Ureter (tissue), 1 donor: ENCODE data around the gene SVBP. TPM values are rescaled to one million over a fixed set of nuclear protein-coding genes. Genes with fewer than 3 reads are reported as not detected.

ENCODE experiments used
- DNase-seq: peaks from one replicate; pipeline ENCODE4 v3.0.0-alpha.2; 2020; ENCODE audit warnings: low spot score
- total RNA-seq: library from RNA; stranded (reverse); gene quantifications from one replicate; pipeline ENCODE4 v1.2.4, GENCODE V29; 2023
- donor health status: DM: yes; HTN: yes; CAD: no.

Gene SVBP
- total RNA-seq, 1 donor from 2014 or later: 18.8 TPM

DNA sequence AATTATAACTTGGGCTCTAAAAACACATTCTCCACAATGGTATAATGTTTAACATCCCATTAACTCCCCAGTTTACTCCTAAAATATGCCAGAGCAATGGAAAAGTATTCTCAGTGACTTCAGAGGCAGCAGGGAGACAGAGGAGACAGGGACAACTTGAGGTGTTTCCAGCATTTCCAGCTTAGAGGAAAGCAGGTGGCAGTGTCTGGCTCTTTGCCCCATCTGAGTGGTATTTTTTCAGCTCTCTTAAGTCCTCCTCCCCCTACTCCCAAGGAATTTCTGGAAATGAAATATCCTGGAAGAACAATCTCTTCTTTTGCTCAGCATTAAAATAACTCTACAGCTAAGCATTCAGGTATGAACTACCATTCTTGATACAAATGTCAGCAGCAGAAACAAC, 11.0 kb downstream of the SVBP start:
- DNase-seq: no peak

DNA sequence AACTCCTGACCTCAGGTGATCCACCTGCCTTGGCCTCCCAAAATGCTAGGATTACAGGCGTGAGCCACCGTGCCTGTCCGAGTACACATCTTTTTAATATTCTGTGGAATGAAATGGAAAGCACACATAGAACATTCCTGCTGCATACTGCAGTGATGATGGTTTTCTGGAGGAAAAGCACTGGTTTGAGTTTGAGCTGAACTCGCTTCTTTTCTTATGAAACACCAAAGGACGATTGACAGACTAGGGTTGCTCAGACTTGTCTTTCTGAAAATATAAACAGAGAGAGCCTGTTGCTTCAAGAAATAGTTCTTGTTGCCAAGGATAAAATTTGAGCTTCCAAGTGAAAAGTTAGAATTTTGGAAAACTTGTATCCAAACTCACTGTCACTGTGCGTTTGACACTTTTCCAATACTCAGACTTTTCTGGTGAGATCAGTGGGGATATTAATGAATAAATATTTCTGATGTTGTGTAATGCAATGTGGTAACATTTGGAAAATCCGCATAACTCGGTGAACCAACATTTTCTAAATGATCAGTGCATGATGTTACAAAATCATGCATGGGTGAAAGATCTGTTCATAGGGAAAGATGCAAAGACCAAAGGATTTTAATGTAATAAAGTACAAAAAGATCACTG, 15.2 kb downstream of the SVBP start:
- no peak for DNase-seq

DNA sequence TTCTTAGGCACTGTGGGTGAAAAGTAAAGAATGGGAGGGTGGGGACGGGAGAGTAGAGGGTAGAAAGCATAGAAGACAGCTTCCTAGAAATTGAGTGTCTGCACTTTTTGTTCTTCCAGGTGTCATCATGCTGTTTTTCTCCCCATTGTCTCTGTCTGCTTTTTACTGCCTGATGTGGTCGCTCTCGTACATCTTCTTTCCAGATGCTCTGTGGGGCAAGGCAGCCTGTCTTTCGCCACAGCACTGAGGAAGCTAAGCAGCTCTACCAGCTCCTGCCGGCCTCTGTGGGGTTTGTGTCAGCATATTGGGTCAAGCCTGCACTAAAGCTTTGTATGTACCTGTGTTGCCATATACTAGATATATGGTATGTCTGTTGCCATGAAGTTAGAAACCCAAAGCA, 19.2 kb downstream of the SVBP start:
- DNase-seq: no peak

DNA sequence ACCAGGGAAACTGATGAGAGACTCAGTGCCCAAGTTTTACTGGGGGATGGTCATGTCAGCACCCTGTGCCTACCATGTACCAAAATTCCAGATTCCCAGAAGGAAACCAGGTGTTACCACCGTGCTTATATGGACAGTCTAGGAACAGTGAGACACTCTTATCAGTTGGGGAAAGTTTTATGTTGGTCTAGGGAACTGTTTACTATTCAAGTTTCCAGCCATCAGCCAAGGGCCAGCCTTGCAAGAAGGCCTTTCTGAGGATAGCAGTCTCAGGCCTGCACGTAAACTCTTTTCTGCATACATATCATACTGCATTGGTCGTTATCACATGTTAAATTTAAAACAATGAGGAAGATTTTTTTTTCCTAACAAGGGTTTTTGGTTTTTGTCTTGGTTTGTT, 19.8 kb downstream of the SVBP start:
- DNase-seq: no peak

DNA sequence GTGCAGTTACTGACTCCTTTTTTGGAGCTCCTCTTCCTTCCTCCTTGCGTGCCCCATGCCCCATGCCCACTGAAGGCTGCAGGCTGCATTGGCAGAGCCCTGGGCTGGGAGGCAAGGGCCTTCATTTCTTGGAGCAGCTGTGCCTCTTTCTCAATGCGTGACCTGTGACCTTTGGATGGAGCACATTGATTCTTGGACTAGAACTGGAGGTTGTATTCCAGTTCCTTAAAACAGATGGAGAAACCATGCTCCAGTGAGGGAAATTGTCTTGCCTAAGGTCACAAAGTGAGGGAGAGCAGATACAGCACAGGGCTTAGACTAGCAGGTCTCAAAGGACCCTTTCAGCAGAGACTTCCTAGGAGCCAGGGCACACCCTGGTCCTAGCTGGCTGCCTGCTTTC, 23.4 kb downstream of the SVBP start:
- DNase-seq: no peak

DNA sequence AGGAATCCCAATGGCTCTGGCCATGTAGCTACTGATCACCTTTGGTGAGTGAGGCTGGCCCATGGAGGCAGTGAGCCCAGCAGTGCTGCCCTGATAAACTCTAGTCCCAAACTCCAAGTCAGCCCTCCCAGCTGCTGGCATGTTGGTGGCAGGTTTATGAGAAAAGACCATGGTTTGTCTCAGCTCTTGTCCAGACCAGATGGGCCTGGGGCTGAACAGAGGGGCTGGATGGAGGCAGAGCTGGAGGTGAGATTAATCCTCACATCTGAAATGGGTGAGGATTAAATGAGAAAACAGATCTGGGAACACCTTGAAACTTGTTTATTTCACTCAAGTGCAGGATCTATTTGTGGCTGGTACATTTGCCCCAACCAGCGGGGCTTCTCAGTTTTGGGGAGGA, 29.2 kb downstream of the SVBP start:
- no peak for DNase-seq

DNA sequence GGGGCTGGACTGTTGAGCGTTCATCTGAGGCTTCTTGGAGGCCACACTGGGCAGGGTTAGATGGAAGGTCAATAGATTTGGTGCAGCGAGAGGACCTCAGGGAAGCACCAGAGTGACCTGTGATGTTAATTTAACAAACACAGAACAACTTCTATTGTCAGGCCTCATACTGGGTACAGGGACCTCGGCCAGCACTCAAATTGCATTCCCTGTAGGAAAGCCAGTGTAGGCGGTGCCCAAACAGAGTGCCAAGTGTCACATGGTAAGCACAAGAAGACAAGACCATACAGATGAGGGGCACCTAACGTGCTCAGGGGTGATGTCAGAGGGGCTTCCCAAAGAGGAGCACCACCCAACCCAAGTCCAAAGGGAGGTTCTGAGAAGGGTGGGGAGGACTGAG, 31.1 kb downstream of the SVBP start:
- DNase-seq: no peak

DNA sequence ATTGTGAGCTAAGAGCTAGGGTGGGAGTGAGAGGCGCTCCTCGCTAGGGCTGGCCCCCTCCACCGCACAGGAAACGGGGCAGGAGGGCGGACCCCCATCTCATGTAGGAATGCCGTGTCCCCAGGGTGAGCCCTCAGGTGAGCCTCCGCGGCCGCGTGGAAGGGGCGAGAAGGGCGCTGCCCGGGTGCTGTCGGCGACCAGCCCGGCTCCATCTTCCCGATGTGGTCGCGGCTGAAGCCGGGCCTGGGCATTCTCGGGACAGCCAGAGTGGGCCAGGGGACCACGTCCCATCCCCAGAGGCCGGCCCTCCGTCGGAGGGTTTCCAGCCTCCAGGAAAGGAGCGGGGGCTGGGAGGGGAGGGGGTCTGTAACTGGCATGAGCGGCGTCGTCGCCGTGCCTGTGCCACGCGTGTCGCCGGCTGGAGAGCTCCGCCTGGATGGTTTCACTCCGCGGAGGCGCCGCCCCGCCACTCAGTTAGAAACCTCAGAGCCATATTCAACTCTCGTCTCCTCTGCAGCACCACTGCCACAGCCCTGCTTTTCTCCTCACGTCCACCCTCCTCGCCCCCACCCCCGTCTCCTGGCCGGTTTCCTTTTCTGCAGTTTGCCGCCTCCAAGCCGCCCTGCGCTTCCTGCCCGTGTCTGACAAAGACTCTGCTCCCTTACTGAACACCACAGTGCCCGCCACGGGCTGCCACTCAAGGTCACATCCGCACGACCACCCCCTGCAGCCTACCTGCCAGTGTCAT, 32.1 kb downstream of the SVBP start, which contains the start of gene TMEM269:
Gene TMEM269, plus strand, starts transcription at position 46 of the 748 bp plus-strand sequence. CDS start 4,903 bp downstream, outside the sequence.
- peak; percentile 49 for DNase-seq

DNA sequence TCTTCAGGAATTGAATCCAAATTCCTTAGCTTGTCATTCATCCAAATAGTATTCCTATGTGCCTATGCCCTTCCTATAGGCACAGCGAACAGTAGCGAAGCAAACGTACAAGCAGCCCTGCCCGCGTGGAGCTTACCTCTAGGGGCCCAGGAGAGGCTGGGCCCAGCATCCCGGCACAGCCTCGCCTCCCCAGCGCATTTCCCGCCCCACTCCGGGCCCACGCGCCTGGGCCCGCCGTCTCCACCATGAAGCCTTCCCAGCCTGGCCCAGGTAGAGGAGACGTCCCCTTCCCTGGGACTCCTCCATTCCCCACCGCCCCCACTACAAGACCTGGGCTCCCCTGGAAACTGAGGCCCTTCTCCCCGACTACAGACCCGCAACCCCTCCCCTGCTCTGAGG, 32.7 kb downstream of the SVBP start:
- no peak for DNase-seq

DNA sequence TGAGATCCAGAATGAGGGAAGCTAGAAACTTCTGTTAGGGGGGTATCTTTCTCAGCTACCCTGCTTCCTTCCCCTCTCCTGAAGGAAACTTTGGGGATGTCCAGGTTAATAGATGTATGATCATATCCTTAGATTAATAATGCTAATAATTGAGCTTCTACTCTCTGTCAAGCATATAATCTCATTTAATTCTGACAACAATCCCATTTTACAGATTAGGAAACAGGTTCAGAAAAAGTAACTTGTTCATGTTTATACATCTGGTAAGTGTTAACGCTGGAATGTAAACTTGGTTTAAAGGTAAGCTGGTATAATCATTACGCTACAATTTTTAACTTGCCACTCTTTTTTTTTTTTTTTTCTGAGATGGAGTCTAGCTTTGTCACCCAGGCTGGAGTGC, 34.1 kb downstream of the SVBP start:
- no peak for DNase-seq

DNA sequence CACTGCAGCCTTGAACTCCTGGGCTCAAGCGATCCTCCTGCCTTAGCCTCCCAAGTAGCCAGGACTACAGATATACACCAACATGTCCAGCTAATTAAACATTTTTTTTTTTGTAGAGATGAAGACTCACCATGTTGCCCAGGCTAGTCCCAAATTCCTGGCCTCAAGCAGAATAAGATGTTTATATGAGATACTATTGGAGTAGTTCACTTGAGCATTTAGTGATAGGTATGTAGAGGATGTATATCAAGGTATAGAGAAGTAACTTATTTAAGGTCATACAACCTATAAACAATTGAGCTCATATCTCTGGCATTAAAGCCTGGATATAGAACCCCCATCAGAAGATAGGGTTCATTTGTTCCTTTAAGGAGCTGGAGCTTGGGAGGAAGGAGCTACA, 37.0 kb downstream of the SVBP start:
- DNase-seq: no peak

DNA sequence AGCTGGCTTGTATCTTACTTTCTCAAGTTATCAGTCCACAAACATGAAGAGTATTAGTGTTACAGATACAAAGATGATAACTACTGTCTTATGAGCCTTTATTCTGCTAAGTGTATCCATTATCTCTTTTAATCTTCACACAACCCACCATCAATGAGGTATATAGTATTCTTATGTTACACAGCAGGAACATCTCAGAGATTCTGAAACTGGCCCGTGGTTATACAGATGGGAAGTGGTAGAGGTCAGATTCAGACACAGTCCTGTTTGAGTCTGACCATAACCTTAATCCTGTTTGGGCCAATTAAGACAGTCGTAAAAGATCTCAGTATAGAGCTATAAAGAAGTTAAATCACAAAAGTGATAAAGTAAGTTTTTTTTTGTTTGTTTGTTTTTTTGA, 37.5 kb downstream of the SVBP start:
- DNase-seq: no peak

DNA sequence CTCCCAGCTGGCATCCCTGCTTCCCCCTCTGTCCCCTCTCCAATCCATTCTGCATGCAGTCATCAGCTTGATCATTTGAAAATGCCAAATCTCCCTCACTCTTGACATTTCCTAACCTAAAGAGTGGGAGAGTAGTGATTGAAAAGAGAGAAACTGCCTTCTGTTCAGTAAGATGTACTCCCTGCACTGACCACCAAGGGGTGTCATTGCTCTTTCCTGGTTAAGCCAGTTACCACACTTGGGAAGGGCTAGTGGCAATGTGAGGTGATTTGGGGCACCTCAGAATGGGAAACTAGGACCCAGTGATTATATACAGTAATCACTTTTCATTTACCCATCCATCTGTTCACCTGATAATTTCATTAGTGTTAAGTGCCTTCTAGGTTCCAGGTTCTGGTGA, 39.3 kb downstream of the SVBP start:
- DNase-seq: no peak

DNA sequence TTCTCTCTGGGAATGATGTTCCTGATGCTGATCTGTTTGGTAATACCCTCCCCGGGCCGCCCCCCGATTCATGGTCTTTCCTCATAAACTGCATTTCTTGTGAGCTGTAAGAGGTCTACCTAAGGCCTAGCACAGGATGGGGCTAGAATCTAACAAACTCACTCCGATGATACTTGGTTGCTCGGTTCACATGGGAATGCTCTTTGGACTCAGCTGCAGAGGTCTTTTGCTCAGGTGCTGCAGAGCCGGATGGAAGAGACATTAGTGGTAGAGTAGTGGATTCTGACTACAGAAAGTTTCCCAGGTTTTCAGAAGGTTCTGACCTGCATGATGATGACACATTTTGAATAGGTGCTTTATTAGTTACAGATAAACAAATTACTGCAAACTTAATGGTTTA, 40.7 kb downstream of the SVBP start:
- no peak for DNase-seq

DNA sequence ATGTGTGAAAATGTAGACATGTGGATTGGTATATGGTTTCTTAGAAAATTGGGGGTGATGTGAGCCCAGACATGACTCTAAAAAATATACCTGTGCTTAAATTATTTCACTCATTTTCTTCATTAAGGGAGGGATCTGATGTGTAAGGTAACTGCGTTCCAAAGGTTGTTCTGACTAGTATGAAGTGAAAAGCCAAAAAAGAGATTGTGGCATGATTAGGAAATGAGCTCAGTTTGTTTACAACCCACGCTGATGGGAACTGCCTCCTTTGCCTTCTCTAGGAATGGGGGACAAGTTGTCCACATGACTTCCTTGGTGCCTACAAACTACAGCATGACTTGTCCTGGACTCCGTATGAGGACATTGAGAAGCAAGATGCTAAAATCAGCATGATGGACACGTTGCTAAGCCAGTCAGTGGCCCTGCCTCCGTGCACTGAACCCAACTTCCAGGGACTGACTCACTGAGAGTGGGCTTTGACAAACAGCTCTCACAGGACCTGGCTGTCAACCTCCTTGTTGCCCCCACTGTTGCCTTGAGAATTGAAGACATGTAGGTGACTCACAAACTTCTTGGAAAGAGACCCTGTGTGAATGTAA, 42.2 kb downstream of the SVBP start:
- no peak for DNase-seq

DNA sequence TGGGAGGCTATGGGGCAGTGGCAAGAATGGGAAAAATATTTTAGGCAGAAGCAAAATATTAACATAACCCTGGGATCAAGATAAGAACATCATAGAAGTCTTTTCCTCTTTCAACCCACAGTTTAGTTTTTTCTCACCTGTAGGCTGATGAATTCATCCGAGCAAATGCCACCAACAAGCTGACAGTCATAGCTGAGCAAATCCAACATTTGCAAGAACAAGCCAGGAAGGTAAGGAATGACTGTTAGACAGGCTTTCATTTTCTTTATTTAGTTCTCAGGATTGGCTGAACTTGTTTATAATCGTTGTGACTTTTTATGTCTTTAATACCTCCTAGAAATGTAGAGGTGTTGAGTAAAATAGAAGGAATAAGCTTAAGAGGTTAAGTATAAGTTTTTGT, 43.8 kb downstream of the SVBP start:
- DNase-seq: no peak

DNA sequence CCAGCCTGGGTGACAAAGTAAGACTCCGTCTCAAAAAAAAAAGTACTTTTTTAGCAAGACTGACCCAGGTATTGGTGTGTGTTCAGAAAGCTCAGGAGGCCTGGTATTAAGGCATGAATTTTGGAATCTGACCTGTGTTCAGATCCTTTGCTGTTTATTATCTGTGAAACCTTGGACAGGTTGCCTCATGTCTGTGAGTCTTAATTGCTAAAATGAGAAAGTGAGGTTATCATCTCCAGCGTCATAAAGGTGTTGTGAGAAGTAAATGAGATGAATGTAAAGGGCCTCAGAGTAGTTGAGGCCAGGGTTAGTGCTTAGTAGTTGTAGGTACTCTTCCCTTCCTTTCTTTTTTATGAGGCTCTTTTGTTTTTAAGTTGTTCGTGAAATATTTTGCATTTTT, 47.4 kb downstream of the SVBP start:
- DNase-seq: no peak

DNA sequence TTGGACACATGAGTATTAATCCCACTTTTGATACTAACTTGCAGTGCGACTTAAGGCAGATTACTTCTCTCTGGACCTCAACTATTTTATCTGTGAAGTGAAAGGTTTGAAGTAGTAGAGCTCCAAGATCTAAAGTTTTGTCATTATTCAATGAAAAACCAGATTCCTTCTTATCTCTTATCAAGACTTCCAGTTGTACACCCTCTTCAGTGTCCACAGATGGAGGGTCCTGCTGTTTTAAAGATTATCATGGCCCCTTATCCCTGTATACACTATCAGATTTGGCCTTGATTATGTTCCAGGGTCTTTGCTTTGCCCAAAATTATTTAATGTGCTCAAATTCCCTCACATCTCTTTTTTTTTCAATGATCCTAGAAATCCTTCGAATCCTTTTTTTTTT, 49.0 kb downstream of the SVBP start:
- DNase-seq: no peak

DNA sequence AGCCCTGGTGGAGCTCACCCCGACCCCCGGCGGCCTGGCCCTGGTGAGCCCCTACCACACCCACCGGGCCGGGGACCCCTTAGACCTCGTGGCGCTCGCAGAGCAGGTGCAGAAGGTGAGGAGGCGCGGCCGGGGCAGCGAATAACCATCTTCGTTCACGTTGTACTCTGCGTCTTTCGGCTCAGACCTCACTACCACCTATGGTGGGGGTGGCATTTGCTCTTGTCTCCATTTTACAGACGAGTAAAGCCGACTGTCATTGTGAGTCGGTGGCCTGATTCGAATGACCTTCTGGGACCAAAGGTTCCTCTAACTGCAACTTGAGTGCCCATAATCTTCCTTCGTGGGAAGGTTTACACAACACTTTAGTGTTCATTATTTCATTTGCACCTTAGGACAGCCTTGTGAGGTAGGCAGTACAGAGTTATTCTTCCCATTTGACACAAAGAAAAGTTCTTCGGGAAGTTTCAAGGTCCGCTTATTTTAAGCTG, 49.6 kb downstream of the SVBP start:
- DNase-seq: no peak

DNA sequence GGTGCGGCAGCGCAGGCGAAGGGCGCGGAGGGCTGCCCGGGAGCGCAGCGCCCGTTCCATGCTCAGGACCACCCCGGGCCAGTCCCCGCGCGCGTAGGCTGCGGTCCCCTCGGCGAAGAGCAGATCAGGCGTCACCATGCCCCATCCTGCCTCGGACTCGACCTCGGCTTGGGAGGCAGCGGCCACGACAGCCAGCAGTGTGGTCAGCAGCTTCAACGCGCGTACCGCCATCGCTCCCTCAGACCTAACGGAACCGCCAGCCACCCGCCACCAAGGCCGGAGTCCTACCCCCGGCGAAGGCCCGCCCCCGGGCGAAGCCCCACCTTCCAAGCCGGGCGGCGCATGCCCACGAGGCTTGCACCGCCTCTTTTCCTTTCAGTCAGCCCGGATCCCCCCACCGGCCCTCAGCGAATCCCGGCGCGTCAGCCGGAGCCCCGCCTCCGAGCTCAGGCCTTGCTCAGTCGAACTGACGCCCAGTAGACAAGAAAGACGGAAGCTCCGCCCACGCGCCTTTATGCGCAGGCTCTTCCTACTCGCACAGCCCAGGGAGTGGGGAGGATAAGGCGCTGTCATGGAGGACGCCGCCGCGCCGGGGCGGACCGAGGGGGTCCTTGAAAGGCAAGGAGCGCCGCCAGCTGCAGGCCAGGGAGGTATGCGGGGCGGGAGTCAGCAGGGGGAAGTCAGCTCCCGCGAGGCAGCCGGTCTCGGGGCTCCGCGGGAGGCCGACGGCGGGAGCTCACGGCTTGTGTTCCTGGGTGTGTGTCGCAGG, 50.3 kb downstream of the SVBP start, which contains the start of the genes C1orf50 and P3H1:
Gene C1orf50, plus strand, starts transcription at position 509 of the 769 bp plus-strand sequence. Its CDS starts 63 bp downstream, at position 572.
Gene P3H1, minus strand, starts transcription at position 288 of the 769 bp plus-strand sequence. Its CDS starts 57 bp downstream, at position 231.
- DNase-seq: peak; percentile 100

DNA sequence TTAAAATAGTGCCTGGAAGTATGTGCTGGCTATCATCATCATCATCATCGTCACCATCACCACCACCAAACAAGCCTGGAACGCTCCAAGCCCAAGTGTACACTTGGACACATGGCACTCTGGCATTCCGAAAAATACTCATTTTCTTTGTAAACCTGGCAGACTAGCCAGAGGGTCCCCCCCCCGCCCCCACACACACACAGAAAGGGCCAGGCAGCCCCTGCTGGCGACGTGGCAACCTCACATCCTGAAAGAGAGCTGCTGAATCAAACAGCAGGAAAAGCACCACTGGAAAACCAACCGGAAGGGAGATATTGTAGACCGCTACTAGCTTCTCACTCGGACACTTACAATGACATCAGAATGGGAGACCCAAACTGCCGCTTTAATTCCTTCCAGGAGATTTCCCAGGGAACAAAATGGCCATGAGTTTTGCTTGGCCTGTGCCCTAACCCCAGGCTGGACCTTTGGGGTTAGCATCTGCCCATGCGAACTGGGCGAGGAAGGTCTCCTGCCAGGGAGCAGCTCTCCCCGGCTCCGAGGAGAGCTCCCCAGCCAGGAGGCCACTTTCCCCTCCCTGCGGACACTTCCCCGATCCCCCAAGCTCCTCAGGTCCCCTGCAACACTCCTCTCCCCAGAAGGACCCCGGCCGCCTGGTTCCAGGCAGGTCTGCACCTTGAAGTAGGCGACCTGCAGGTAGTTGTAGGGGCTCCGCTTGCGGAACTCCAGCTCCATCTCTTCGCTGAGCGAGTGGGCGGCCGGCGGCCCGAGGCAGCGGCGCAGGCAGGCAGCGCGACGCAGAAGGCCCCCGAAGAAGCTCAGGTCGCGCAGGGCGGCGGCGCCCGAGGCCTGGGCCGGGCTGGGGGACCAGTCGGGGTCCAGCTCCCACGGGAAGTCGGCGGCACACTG, 51.1 kb downstream of the SVBP start:
- DNase-seq: no peak
